ENCODE measurements around the gene GARRE1. TPM values are rescaled to one million over a fixed set of nuclear protein-coding genes. Genes with fewer than 3 reads are reported as not detected.

The GARRE1 gene
- total and polyA plus RNA-seq, 2 of the 8 experiments (the other 6 are each of a cell fraction or from before 2014, with no cell fraction given): 16.4 to 23.1 TPM

GRCh38 chr19:34215666-34216038, 38.7 kb upstream of the GARRE1 start:
- Histone ChIP-seq H2AFZ (ENCODE audit: low read length) (no peak overlapping the region), H2BK15ac (ENCODE audit: low read length) (no peak overlapping the region), H3K4ac (replicated peaks; ENCODE audit: insufficient read length, low read depth, low read length) (no peak overlapping the region), H3K4me2 (ENCODE audit: insufficient read depth in 1 of 2, low read depth in 2 of 2, low read length in 2 of 2) (no peak overlapping the region), H4K8ac (ENCODE audit: extremely low read depth, insufficient read depth, low read length) (no peak overlapping the region), H3K79me1 (ENCODE audit: low read depth, low read length) (no peaks in the 10 kb centered on the region; the same call in 1 of the 2 replicates), H3K9me3 (ENCODE audit: insufficient read depth in 2 of 2, low read depth in 1 of 2, low read length in 1 of 2) (no peaks in the 10 kb centered on the region), H3K4me1 (replicated peaks in 1 of 4; ENCODE audit: control insufficient read depth in 3 of 4, insufficient read depth in 4 of 4, low read length in 3 of 4) (no peaks in the 10 kb centered on the region), H2BK12ac (ENCODE audit: low read depth, low read length) (no peak overlapping the region), H3K27me3 (replicated peaks in 1 of 4; ENCODE audit: control insufficient read depth in 3 of 4, extremely low read depth in 1 of 4, insufficient read depth in 3 of 4, low read length in 3 of 4) (no peaks in the 10 kb centered on the region), H2BK20ac (ENCODE audit: low read length) (no peak overlapping the region), H3K23ac (ENCODE audit: insufficient read length) (no peak overlapping the region), H3K4me3 (ENCODE audit: extremely low read depth in 1 of 4, insufficient read depth in 2 of 4, low read depth in 3 of 4, low read length in 4 of 4) (no peak overlapping the region), H3K23me2 (ENCODE audit: low read depth, low read length) (no peaks in the 10 kb centered on the region), H3K9ac (replicated peaks in 1 of 4; ENCODE audit: extremely low read depth in 1 of 4, low read depth in 3 of 4, low read length in 3 of 4) (no peak overlapping the region), H2BK120ac (replicated peaks; ENCODE audit: low read depth, low read length) (no peak overlapping the region), H3K79me2 (ENCODE audit: control insufficient read depth in 1 of 2, insufficient read depth in 2 of 2, low read length in 2 of 2) (peaks cover 0 to 3% of the 10 kb centered on the region in 2 experiments; a peak in 1 of 4 replicates), H3K14ac (ENCODE audit: insufficient read length) (no peak overlapping the region), H4K5ac (ENCODE audit: insufficient read length, low read depth, low read length) (no peak overlapping the region), H4K91ac (replicated peaks; ENCODE audit: insufficient read length, low read length) (no peak overlapping the region), H3K27ac (ENCODE audit: low read depth, low read length) (no peak overlapping the region), H4K20me1 (replicated peaks in 1 of 2; ENCODE audit: control insufficient read depth in 1 of 2, insufficient read depth in 2 of 2, low read length in 2 of 2) (no peaks in the 10 kb centered on the region), H3K18ac (ENCODE audit: extremely low read depth, low read length) (no peak overlapping the region), H3K56ac (replicated peaks; ENCODE audit: insufficient read length, low read depth, low read length) (no peak overlapping the region), H3K36me3 (ENCODE audit: control insufficient read depth in 2 of 4, insufficient read depth in 4 of 4, low read length in 3 of 4) (peaks cover 3 to 48% (median 22%) of the 10 kb centered on the region in 4 experiments; a peak in 6 of 8 replicates), H2BK5ac (ENCODE audit: low read depth, low read length) (no peak overlapping the region), H2AK5ac (ENCODE audit: low read depth, low read length) (no peak overlapping the region)
- CTCF ChIA-PET (ENCODE audit: partially characterized antibody): interaction anchor here (0.7 to 1.0 kb wide), 3 partner anchors 10 to 437 kb away, joined by 3 to 4 read pairs (median 4); no protein-coding TSS in a partner anchor
- no peak for TF ChIP-seq TCF12 (IDR thresholded peaks at IDR 0.05; ENCODE audit: low read depth, low read length)
- no peak for TF ChIP-seq POU5F1 (IDR thresholded peaks at IDR 0.05; ENCODE audit: low read depth, low read length)
- no peak for TF ChIP-seq TEAD4 (IDR thresholded peaks at IDR 0.05; ENCODE audit: low read depth, low read length)
- no peak for TF ChIP-seq GABPA (IDR thresholded peaks at IDR 0.05; ENCODE audit: borderline replicate concordance, insufficient read depth, low read length)
- no peak for TF ChIP-seq SP4 (IDR thresholded peaks at IDR 0.05; ENCODE audit: low read length)
- TF ChIP-seq E2F6 (IDR thresholded peaks at IDR 0.05): no peak
- no peak for TF ChIP-seq GTF2F1 (IDR thresholded peaks at IDR 0.05; ENCODE audit: borderline replicate concordance, low read depth, low read length)
- no peak for TF ChIP-seq YY1 (IDR thresholded peaks at IDR 0.05; ENCODE audit: low read depth, low read length)
- TF ChIP-seq KDM1A (IDR thresholded peaks at IDR 0.05; ENCODE audit: borderline replicate concordance, low read length): no peak
- TF ChIP-seq SIX5 (IDR thresholded peaks at IDR 0.05; ENCODE audit: low read depth, low read length): no peak
- no peak for TF ChIP-seq KDM4A (IDR thresholded peaks at IDR 0.05; ENCODE audit: low read depth, low read length, severe bottlenecking)
- TF ChIP-seq RBBP5 (IDR thresholded peaks at IDR 0.05; ENCODE audit: borderline replicate concordance, low read depth, low read length): no peak
- DNase-seq (ENCODE audit: low read depth in 1 of 2, low spot score in 2 of 2): no peak
- POLR2A ChIA-PET (ENCODE audit: partially characterized antibody): no interaction called here
- no peak for FAIRE-seq
- WGBS, 2 experiments (ENCODE audit: extremely low coverage in 1 of 2, insufficient coverage in 1 of 2, insufficient read length in 1 of 2, insufficient replicate concordance in 2 of 2, low coverage in 1 of 2, low lambda C conversion rate in 2 of 2, missing lambda C conversion rate in 1 of 2): 94% methylated on average over 3 of the region's 3 CpGs; no CpG with 5 or more reads in 1 of the 2 experiments

All from H1 (cell line).